ENCODE results near the gene SNTG2.

SNTG2 gene

DNA sequence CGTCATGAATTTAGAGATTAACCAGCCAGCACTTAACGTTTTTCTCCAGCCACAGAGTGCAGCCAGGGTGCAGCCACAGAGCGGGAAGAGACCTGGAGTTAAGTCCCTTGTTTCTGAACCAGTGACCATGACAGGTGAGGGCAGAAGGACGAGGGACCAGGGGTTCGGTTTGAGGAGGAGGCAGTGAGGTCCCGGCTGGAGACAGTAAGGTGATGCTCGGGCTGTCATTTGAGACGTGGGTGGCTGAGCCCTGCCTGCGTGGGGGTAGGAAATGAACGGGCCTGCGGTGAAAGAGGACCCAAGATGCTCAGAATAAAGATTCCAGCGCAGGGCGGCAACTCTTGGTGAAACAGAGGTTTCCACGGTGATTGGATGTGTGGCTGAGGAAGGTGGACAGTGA, 205.9 kb downstream of the SNTG2 start:
- TF ChIP-seq, protein P1, sequence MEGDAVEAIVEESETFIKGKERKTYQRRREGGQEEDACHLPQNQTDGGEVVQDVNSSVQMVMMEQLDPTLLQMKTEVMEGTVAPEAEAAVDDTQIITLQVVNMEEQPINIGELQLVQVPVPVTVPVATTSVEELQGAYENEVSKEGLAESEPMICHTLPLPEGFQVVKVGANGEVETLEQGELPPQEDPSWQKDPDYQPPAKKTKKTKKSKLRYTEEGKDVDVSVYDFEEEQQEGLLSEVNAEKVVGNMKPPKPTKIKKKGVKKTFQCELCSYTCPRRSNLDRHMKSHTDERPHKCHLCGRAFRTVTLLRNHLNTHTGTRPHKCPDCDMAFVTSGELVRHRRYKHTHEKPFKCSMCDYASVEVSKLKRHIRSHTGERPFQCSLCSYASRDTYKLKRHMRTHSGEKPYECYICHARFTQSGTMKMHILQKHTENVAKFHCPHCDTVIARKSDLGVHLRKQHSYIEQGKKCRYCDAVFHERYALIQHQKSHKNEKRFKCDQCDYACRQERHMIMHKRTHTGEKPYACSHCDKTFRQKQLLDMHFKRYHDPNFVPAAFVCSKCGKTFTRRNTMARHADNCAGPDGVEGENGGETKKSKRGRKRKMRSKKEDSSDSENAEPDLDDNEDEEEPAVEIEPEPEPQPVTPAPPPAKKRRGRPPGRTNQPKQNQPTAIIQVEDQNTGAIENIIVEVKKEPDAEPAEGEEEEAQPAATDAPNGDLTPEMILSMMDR (IDR thresholded peaks at IDR 0.05): no peak
- no peak overlapping the region for H3K27ac ChIP-seq
- no peak overlapping the region for H3K4me3 ChIP-seq
- no peak for DNase-seq (ENCODE audit: low spot score)

DNA sequence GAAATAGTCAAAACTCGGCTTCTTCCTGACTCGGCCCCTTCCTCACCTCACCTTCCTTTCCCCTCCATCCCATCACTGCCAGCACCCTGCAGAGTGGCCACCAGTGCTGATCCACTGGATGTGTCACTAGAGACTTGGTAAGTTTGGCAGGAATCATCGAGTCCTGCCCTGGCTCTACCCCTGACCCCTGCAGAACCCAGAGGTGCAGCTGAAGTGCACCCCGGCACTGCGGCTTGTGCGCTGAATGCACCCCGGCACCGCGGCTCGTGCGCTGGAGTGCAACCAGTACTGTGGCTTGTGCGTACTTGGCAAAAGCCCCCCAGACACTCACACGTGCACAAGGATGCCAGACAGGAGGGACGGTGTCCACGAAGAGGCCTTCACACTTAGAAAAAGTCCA, 206.5 kb downstream of the SNTG2 start:
- TF ChIP-seq, protein P1 (IDR thresholded peaks at IDR 0.05): no peak
- no peak overlapping the region for H3K27ac ChIP-seq
- H3K4me3 ChIP-seq: no peak overlapping the region
- no peak for DNase-seq (ENCODE audit: low spot score)

DNA sequence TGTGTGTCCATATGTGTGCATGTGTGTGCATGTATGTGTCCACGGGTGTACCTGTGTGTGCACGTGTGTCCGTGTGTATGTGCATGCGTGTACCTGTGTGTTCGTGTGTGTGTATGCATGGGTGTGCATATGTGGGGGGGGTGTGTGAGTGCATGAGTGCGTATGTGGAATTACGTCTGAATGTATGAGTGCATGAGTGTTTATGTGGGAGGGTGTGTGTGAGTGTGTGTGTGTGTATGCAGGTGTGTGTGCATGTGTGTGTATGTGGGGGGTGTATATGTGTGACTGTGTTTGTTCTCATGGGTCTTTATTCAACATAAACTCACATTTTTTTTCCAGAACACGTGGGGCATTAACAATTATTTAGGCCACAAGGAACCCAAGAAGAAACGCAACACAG, 208.4 kb downstream of the SNTG2 start:
- TF ChIP-seq, protein P1 (IDR thresholded peaks at IDR 0.05): no peak
- DNase-seq (ENCODE audit: low spot score): no peak
- Histone ChIP-seq H3K27ac (no peak overlapping the region), H3K4me3 (no peak overlapping the region)

DNA sequence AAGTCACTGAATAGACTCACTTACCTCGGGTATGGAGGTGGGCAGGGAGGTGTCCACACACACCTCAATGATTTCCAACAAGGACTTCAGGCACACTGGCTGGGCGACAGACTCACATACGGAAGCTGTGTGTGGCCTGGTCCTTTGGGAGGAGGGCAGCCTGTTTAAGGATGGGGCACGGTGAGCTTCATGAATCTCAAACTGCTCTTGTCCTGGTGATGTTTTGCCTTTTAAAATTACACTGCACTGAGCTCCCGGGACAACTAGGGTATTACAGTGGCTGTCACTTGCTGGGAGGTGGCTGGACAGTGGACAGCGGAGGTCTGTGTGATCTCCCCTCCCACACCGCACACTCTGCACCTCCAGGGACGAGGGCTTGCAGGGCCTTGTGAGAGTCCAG, 211.6 kb downstream of the SNTG2 start:
- TF ChIP-seq, protein P1 (IDR thresholded peaks at IDR 0.05): no peak
- Histone ChIP-seq H3K27ac (no peak overlapping the region), H3K4me3 (no peak overlapping the region)
- no peak for DNase-seq (ENCODE audit: low spot score)

DNA sequence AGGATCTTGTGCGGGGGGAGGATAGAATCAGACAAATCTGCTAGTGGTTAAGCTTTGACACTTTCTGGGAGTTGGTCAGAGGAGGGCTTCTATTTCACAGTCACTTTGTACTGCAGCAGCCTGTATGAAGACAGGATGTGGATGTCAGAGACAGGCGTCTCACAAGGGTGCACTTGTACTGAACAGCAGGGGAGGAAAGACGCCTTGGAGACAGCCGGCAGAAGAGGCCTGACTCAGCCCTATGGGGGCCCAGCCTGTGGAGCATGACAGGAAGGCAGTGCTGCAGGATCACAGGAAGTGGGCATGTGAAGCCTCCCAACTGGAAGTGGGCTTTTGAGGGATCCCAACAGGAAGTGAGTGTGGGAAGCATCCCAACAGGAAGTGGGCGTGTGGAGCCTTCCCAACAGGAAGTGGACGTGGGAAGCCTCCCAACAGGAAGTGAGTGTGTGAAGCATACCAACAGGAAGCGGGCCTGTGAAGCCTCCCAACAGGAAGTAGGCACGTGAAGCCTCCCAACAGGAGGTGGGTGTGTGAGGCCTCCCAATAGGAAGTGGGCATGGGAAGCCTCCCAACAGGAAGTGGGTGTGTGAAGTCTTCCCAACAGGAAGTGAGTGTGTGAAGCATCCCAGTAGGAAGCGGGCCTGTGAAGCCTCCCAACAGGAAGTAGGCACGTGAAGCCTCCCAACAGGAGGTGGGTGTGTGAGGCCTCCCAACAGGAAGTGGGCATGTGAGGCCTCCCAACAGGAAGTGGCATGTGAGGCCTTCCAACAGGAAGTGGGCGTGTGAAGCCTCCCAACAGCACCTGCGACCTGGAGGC, 212.3 kb downstream of the SNTG2 start:
- no peak for DNase-seq (ENCODE audit: low spot score)
- Histone ChIP-seq H3K27ac (peak overlapping the region in 1 of 2 donors; percentile 39), H3K4me3 (no peak overlapping the region)
- TF ChIP-seq, protein P1 (IDR thresholded peaks at IDR 0.05): no peak

DNA sequence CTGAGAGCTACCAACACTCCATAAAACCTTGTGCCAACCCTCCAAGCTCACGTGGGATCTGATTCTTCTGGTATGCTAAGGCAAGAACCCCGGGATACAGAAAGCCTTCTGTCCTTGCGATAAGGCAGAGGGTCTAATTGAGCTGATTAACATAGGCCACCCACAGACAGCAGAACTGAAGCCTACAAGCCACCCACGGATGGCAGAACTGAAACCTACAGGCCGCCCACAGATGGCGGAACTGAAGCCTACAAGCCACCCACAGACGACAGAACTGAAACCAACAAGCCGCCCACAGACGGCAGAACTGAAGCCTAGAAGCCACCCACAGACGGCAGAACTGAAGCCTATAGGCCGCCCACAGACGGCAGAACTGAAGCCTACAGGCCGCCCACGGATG, 216.3 kb downstream of the SNTG2 start:
- TF ChIP-seq, protein P1 (IDR thresholded peaks at IDR 0.05): no peak
- DNase-seq (ENCODE audit: low spot score): no peak
- H3K27ac ChIP-seq: no peak overlapping the region
- no peak overlapping the region for H3K4me3 ChIP-seq

DNA sequence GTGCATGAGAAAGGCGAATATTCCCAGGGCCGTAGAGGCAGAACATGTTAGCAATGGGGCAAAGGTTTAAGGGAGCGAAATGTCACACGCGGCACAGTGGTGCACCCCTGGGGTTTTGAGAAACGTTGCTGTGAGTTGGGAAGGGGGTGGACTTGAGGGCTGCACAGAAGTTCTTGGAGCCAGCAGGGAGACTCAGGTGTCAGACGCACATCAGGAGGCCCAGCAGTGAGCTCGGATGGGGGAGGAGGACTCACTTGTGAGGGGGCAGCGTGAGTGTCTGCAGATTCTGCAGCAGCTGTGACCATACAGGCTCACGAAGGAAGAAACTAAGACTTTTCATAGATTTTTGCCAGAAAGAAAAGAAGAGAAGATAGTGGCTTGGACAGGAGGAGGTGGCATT, 218.2 kb downstream of the SNTG2 start:
- DNase-seq (ENCODE audit: low spot score): no peak
- H3K27ac ChIP-seq: no peak overlapping the region
- no peak overlapping the region for H3K4me3 ChIP-seq
- TF ChIP-seq, protein P1 (IDR thresholded peaks at IDR 0.05): no peak

All from coronary artery (tissue), 2 donors.